Measurements from ENCODE around the gene JRKL.

Gene JRKL

GRCh38 chr11:96366024-96366423 lies 23.8 kb upstream of the JRKL start:
- Histone ChIP-seq H3K4me3 (ENCODE audit: low read length) (no peak overlapping the region), H3K4me1 (ENCODE audit: control insufficient read depth, insufficient read depth, low read length) (no peaks in the 10 kb centered on the region), H3K27me3 (replicated peaks; ENCODE audit: control insufficient read depth, insufficient read depth, low read length) (no peaks in the 10 kb centered on the region), H3K9ac (ENCODE audit: low read length) (no peak overlapping the region), H3K36me3 (ENCODE audit: control insufficient read depth, insufficient read depth, low read length, severe bottlenecking) (peaks cover 60% of the 10 kb centered on the region), H3K9me3 (ENCODE audit: control insufficient read depth, low read length) (peaks cover 5% of the 10 kb centered on the region)
- DNase-seq (ENCODE audit: low read depth) = no peak

- DNase-seq (ENCODE audit: low read depth) = no peak
- Histone ChIP-seq H3K36me3 (ENCODE audit: control insufficient read depth, insufficient read depth, low read length, severe bottlenecking) (peaks cover 62% of the 10 kb centered on the region), H3K27me3 (replicated peaks; ENCODE audit: control insufficient read depth, insufficient read depth, low read length) (no peaks in the 10 kb centered on the region), H3K4me3 (ENCODE audit: low read length) (no peak overlapping the region), H3K9me3 (ENCODE audit: control insufficient read depth, low read length) (peaks cover 5% of the 10 kb centered on the region), H3K9ac (ENCODE audit: low read length) (no peak overlapping the region), H3K4me1 (ENCODE audit: control insufficient read depth, insufficient read depth, low read length) (no peaks in the 10 kb centered on the region)
These were observed 22.5 kb upstream of the JRKL start for GRCh38 chr11:96367342-96367741.

- no peaks in the 10 kb centered on the region for H3K9me3 ChIP-seq (ENCODE audit: control insufficient read depth, low read length)
- H3K27me3 ChIP-seq (replicated peaks; ENCODE audit: control insufficient read depth, insufficient read depth, low read length) = no peaks in the 10 kb centered on the region
- peaks cover 36% of the 10 kb centered on the region for H3K36me3 ChIP-seq (ENCODE audit: control insufficient read depth, insufficient read depth, low read length, severe bottlenecking)
- H3K9ac ChIP-seq (ENCODE audit: low read length) = no peak overlapping the region
- H3K4me3 ChIP-seq (ENCODE audit: low read length) = no peak overlapping the region
- H3K4me1 ChIP-seq (ENCODE audit: control insufficient read depth, insufficient read depth, low read length) = no peaks in the 10 kb centered on the region
- no peak for DNase-seq (ENCODE audit: low read depth)
These were observed 16.0 kb upstream of the JRKL start for GRCh38 chr11:96373826-96374225.

- Histone ChIP-seq H3K9ac (ENCODE audit: low read length) (no peak overlapping the region), H3K9me3 (ENCODE audit: control insufficient read depth, low read length) (no peaks in the 10 kb centered on the region), H3K4me3 (ENCODE audit: low read length) (no peak overlapping the region), H3K36me3 (ENCODE audit: control insufficient read depth, insufficient read depth, low read length, severe bottlenecking) (peaks cover 36% of the 10 kb centered on the region), H3K27me3 (replicated peaks; ENCODE audit: control insufficient read depth, insufficient read depth, low read length) (no peaks in the 10 kb centered on the region), H3K4me1 (ENCODE audit: control insufficient read depth, insufficient read depth, low read length) (no peaks in the 10 kb centered on the region)
- no peak for DNase-seq (ENCODE audit: low read depth)
These were observed 13.0 kb upstream of the JRKL start for GRCh38 chr11:96376796-96377195.

- Histone ChIP-seq H3K27me3 (replicated peaks; ENCODE audit: control insufficient read depth, insufficient read depth, low read length) (no peaks in the 10 kb centered on the region), H3K4me1 (ENCODE audit: control insufficient read depth, insufficient read depth, low read length) (peaks cover 16% of the 10 kb centered on the region), H3K36me3 (ENCODE audit: control insufficient read depth, insufficient read depth, low read length, severe bottlenecking) (peaks cover 43% of the 10 kb centered on the region), H3K9ac (ENCODE audit: low read length) (no peak overlapping the region), H3K9me3 (ENCODE audit: control insufficient read depth, low read length) (no peaks in the 10 kb centered on the region), H3K4me3 (ENCODE audit: low read length) (no peak overlapping the region)
- no peak for DNase-seq (ENCODE audit: low read depth)
These were observed 5.7 kb upstream of the JRKL start for GRCh38 chr11:96384156-96384555.

GRCh38 chr11:96385187-96385586 lies 4.6 kb upstream of the JRKL start:
- no peak overlapping the region for H3K9ac ChIP-seq (ENCODE audit: low read length)
- H3K9me3 ChIP-seq (ENCODE audit: control insufficient read depth, low read length) = no peaks in the 10 kb centered on the region
- no peak for DNase-seq (ENCODE audit: low read depth)
- no peak overlapping the region for H3K4me3 ChIP-seq (ENCODE audit: low read length)
- H3K4me1 ChIP-seq (ENCODE audit: control insufficient read depth, insufficient read depth, low read length) = peaks cover 16% of the 10 kb centered on the region
- peaks cover 38% of the 10 kb centered on the region for H3K36me3 ChIP-seq (ENCODE audit: control insufficient read depth, insufficient read depth, low read length, severe bottlenecking)
- no peaks in the 10 kb centered on the region for H3K27me3 ChIP-seq (replicated peaks; ENCODE audit: control insufficient read depth, insufficient read depth, low read length)

- no peaks in the 10 kb centered on the region for H3K27me3 ChIP-seq (replicated peaks; ENCODE audit: control insufficient read depth, insufficient read depth, low read length)
- H3K4me1 ChIP-seq (ENCODE audit: control insufficient read depth, insufficient read depth, low read length) = peaks cover 45% of the 10 kb centered on the region
- DNase-seq (ENCODE audit: low read depth) = peak; percentile 74
- H3K9me3 ChIP-seq (ENCODE audit: control insufficient read depth, low read length) = no peaks in the 10 kb centered on the region
- H3K36me3 ChIP-seq (ENCODE audit: control insufficient read depth, insufficient read depth, low read length, severe bottlenecking) = peaks cover 5% of the 10 kb centered on the region
- H3K4me3 ChIP-seq (ENCODE audit: low read length) = peak overlapping the region; percentile 91
- H3K9ac ChIP-seq (ENCODE audit: low read length) = peak overlapping the region; percentile 87
These were observed 708 bp upstream of the JRKL start for GRCh38 chr11:96388891-96389719.

- Histone ChIP-seq H3K4me1 (ENCODE audit: control insufficient read depth, insufficient read depth, low read length) (peaks cover 45% of the 10 kb centered on the region), H3K9ac (ENCODE audit: low read length) (peak overlapping the region; percentile 87), H3K36me3 (ENCODE audit: control insufficient read depth, insufficient read depth, low read length, severe bottlenecking) (no peaks in the 10 kb centered on the region), H3K4me3 (ENCODE audit: low read length) (peak overlapping the region; percentile 91), H3K27me3 (replicated peaks; ENCODE audit: control insufficient read depth, insufficient read depth, low read length) (no peaks in the 10 kb centered on the region), H3K9me3 (ENCODE audit: control insufficient read depth, low read length) (no peaks in the 10 kb centered on the region)
- no peak for DNase-seq (ENCODE audit: low read depth)
These were observed 627 bp downstream of the JRKL start for GRCh38 chr11:96390488-96390792.

- Histone ChIP-seq H3K36me3 (ENCODE audit: control insufficient read depth, insufficient read depth, low read length, severe bottlenecking) (no peaks in the 10 kb centered on the region), H3K27me3 (replicated peaks; ENCODE audit: control insufficient read depth, insufficient read depth, low read length) (no peaks in the 10 kb centered on the region), H3K4me1 (ENCODE audit: control insufficient read depth, insufficient read depth, low read length) (peaks cover 45% of the 10 kb centered on the region), H3K4me3 (ENCODE audit: low read length) (no peak overlapping the region), H3K9me3 (ENCODE audit: control insufficient read depth, low read length) (no peaks in the 10 kb centered on the region), H3K9ac (ENCODE audit: low read length) (no peak overlapping the region)
- DNase-seq (ENCODE audit: low read depth) = peak; percentile 10
These were observed 2.0 kb downstream of the JRKL start for GRCh38 chr11:96391698-96392307.

GRCh38 chr11:96393753-96394348 lies 4.0 kb downstream of the JRKL start:
- DNase-seq (ENCODE audit: low read depth) = peak; percentile 85
- Histone ChIP-seq H3K36me3 (ENCODE audit: control insufficient read depth, insufficient read depth, low read length, severe bottlenecking) (no peaks in the 10 kb centered on the region), H3K4me1 (ENCODE audit: control insufficient read depth, insufficient read depth, low read length) (peaks cover 29% of the 10 kb centered on the region), H3K4me3 (ENCODE audit: low read length) (no peak overlapping the region), H3K9me3 (ENCODE audit: control insufficient read depth, low read length) (no peaks in the 10 kb centered on the region), H3K27me3 (replicated peaks; ENCODE audit: control insufficient read depth, insufficient read depth, low read length) (no peaks in the 10 kb centered on the region), H3K9ac (ENCODE audit: low read length) (peak overlapping the region; percentile 18)

- no peaks in the 10 kb centered on the region for H3K27me3 ChIP-seq (replicated peaks; ENCODE audit: control insufficient read depth, insufficient read depth, low read length)
- peaks cover 28% of the 10 kb centered on the region for H3K4me1 ChIP-seq (ENCODE audit: control insufficient read depth, insufficient read depth, low read length)
- H3K4me3 ChIP-seq (ENCODE audit: low read length) = no peak overlapping the region
- DNase-seq (ENCODE audit: low read depth) = no peak
- no peak overlapping the region for H3K9ac ChIP-seq (ENCODE audit: low read length)
- no peaks in the 10 kb centered on the region for H3K36me3 ChIP-seq (ENCODE audit: control insufficient read depth, insufficient read depth, low read length, severe bottlenecking)
- H3K9me3 ChIP-seq (ENCODE audit: control insufficient read depth, low read length) = no peaks in the 10 kb centered on the region
These were observed 5.0 kb downstream of the JRKL start for GRCh38 chr11:96394773-96395172.
